Liver (tissue), 9 donors: ENCODE measurements around the gene PSMB7. TPM values are rescaled to one million over a fixed set of nuclear protein-coding genes. Genes with fewer than 3 reads are reported as not detected.

Experiments
- DNase-seq: peaks from one replicate; pipeline ENCODE4 v3.0.0-alpha.2; 2017; ENCODE audit warnings: low spot score
- H3K27ac ChIP-seq, 2 donors: one replicate each; pipeline ENCODE4 v1.7.0; 2013; ENCODE audit warnings: inconsistent platforms in 2 of 2, low read length in 2 of 2, control low read depth in 1 of 2, low read depth in 1 of 2, mild to moderate bottlenecking in 1 of 2
- H3K27me3 ChIP-seq, 4 donors: one replicate each; pipeline versions ENCODE4 v1.6.1 to v1.7.0; 2013; ENCODE audit warnings: low read length in 3 of 4, inconsistent platforms in 1 of 4, mild to moderate bottlenecking in 1 of 4, moderate library complexity in 1 of 4; ENCODE audit not compliant: control insufficient read depth in 4 of 4, insufficient read depth in 4 of 4
- H3K36me3 ChIP-seq, 4 donors: one replicate each; pipeline versions ENCODE4 v1.6.1 to v1.7.0; 2013; ENCODE audit warnings: low read length in 3 of 4, mild to moderate bottlenecking in 3 of 4, low read depth in 1 of 4, moderate library complexity in 1 of 4; ENCODE audit not compliant: control insufficient read depth in 4 of 4, insufficient read depth in 3 of 4
- H3K4me1 ChIP-seq, 4 donors: one replicate each; pipeline versions ENCODE4 v1.6.1 to v1.7.0; 2013; ENCODE audit warnings: low read length in 3 of 4, mild to moderate bottlenecking in 3 of 4, moderate library complexity in 1 of 4; ENCODE audit not compliant: control insufficient read depth in 4 of 4, insufficient read depth in 4 of 4
- H3K4me3 ChIP-seq, 3 donors: one replicate each; pipeline versions ENCODE4 v1.6.1 to v1.7.0; 2013; ENCODE audit warnings: low read length in 3 of 3, control low read depth in 1 of 3, low read depth in 1 of 3, mild to moderate bottlenecking in 1 of 3
- H3K9ac ChIP-seq, 2 donors: one replicate each; pipeline ENCODE4 v1.7.0; 2013; ENCODE audit warnings: low read length in 2 of 2, mild to moderate bottlenecking in 2 of 2, moderate library complexity in 2 of 2, control low read depth in 1 of 2, low read depth in 1 of 2
- H3K9me3 ChIP-seq, 4 donors: one replicate each; pipeline versions ENCODE4 v1.6.1 to v1.7.0; 2013; ENCODE audit warnings: low read length in 3 of 4; ENCODE audit not compliant: control insufficient read depth in 4 of 4
- EGR1 ChIP-seq, 2 donors: IDR thresholded peaks; 2 replicates each; pipeline ENCODE4 v1.6.1; 2016 to 2018; ENCODE audit warnings: antibody characterized with exemption in 2 of 2, low read depth in 2 of 2
- FOXA1 ChIP-seq: IDR thresholded peaks from 2 replicates; pipeline ENCODE4 v1.6.1; 2016; ENCODE audit warnings: antibody characterized with exemption
- FOXA2 ChIP-seq: IDR thresholded peaks from 2 replicates; pipeline ENCODE4 v1.6.1; 2016; ENCODE audit warnings: antibody characterized with exemption
- GABPA ChIP-seq, 2 donors: IDR thresholded peaks in 1 of 2; conservative IDR thresholded peaks in 1 of 2; 2 replicates each; pipeline ENCODE4 v1.6.1; 2016; ENCODE audit warnings: antibody characterized with exemption in 2 of 2, mild to moderate bottlenecking in 1 of 2, moderate library complexity in 1 of 2
- HNF4A ChIP-seq, 2 donors: conservative IDR thresholded peaks; 2 replicates each; pipeline ENCODE4 v1.6.1; 2016; ENCODE audit warnings: antibody characterized with exemption in 2 of 2, mild to moderate bottlenecking in 2 of 2
- HNF4G ChIP-seq: IDR thresholded peaks from 2 replicates; pipeline ENCODE4 v1.6.1; 2016; ENCODE audit warnings: antibody characterized with exemption
- JUND ChIP-seq, 2 donors: IDR thresholded peaks; 2 replicates each; pipeline ENCODE4 v1.6.1; 2016; ENCODE audit warnings: antibody characterized with exemption in 2 of 2
- NR2F2 ChIP-seq: IDR thresholded peaks from 2 replicates; pipeline ENCODE4 v1.6.1; 2016; ENCODE audit warnings: antibody characterized with exemption
- RAD21 ChIP-seq, 2 donors: IDR thresholded peaks; 2 replicates each; pipeline ENCODE4 v1.6.1; 2016; ENCODE audit warnings: antibody characterized with exemption in 2 of 2, mild to moderate bottlenecking in 2 of 2
- RXRA ChIP-seq, 2 donors: IDR thresholded peaks; 2 replicates each; pipeline ENCODE4 v1.6.1; 2017 to 2018; ENCODE audit warnings: antibody characterized with exemption in 2 of 2, mild to moderate bottlenecking in 1 of 2
- SP1 ChIP-seq: IDR thresholded peaks from 2 replicates; pipeline ENCODE4 v1.6.1; 2018; ENCODE audit warnings: antibody characterized with exemption, mild to moderate bottlenecking
- TAF1 ChIP-seq: conservative IDR thresholded peaks from 2 replicates; pipeline ENCODE4 v1.6.1; 2016; ENCODE audit warnings: antibody characterized with exemption, mild to moderate bottlenecking
- YY1 ChIP-seq: IDR thresholded peaks from 2 replicates; pipeline ENCODE4 v1.6.1; 2016; ENCODE audit warnings: antibody characterized with exemption, mild to moderate bottlenecking
- WGBS: extraction: QIAGEN DNeasy Blood & Tissue Kit; methylation state at CpG from one replicate; pipeline ENCODE4 v1.1.7; 2013; 5-methylcytosine and 5-hydroxymethylcytosine counted together
- polyA plus RNA-seq, 2 donors: library from polyadenylated mRNA; stranded (reverse) in 1 of 2; unstranded in 1 of 2; fragments of 200-250 nt in 1 of 2; fragments of >200 nt in 1 of 2; fragmentation: Nextera tagmentation in 1 of 2; extraction: Ambion mirVana in 1 of 2; gene quantifications; one replicate each; pipeline versions ENCODE4 v1.2.1 to v1.2.3, GENCODE V29; 2013 to 2015
- total RNA-seq, 2 donors: library from RNA; depleted of rRNA; stranded (reverse); fragments of >200 nt; gene quantifications; one replicate each; pipeline ENCODE4 v1.2.3, GENCODE V29; 2014
- TF ChIP-seq, protein P1 (sequence below): IDR thresholded peaks from 2 replicates; pipeline ENCODE4 v1.6.1; 2016; ENCODE audit warnings: antibody characterized with exemption
- TF ChIP-seq, protein P2 (sequence below): fragments of 150-350 bp; IDR thresholded peaks from 2 replicates; pipeline ENCODE4 v1.5.1; 2017; ENCODE audit warnings: improper control_type of control experiment, low read depth, low read length; ENCODE audit not compliant: missing input control
- TF ChIP-seq, protein P3 (sequence below): IDR thresholded peaks from 2 replicates; pipeline ENCODE4 v1.6.1; 2016; ENCODE audit warnings: antibody characterized with exemption, mild to moderate bottlenecking
- TF ChIP-seq, protein P4 (sequence below): IDR thresholded peaks from 2 replicates; pipeline ENCODE4 v1.6.1; 2016; ENCODE audit warnings: antibody characterized with exemption
- TF ChIP-seq, protein P5 (sequence below): IDR thresholded peaks from 2 replicates; pipeline ENCODE4 v1.6.1; 2016; ENCODE audit warnings: antibody characterized with exemption
- donor health status: healthy.
- donor health status: healthy.
- donor health status: healthy.
- donor health status: healthy.
- donor health status: healthy.

PSMB7 gene
- total and polyA plus RNA-seq, 4 donors = 90.9 to 183 (median 134) TPM

DNA sequence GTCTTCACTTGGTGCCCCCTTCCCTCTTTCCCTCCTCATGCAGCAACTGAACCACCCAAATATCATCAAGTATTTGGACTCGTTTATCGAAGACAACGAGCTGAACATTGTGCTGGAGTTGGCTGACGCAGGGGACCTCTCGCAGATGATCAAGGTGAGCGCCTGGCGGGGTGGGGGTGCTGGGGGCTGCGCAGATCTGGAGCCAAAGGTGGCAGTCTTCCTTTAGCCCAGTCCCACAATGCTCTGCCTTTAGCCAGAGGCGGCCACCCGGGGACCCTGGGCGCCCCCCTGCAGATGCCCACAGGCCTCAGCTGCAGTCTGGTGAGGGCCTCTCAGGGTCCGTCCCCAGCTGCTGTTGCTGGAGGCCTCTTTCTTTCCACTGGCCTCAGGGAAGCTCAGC, 93.8 kb downstream of the PSMB7 start:
- Histone ChIP-seq H3K4me1 (no peaks in the 10 kb centered on the region), H3K9ac (no peak overlapping the region), H3K27me3 (no peaks in the 10 kb centered on the region), H3K9me3 (no peaks in the 10 kb centered on the region), H3K27ac (no peak overlapping the region), H3K4me3 (no peak overlapping the region), H3K36me3 (peaks cover 9 to 48% (median 20%) of the 10 kb centered on the region in 4 donors)
- TF ChIP-seq TAF1 (no peak), SP1 (no peak), EGR1 (IDR thresholded peaks at IDR 0.05; ENCODE audit: low read depth in 2 of 2) (no peak), RAD21 (IDR thresholded peaks at IDR 0.05) (no peak), GABPA (IDR thresholded peaks at IDR 0.05 in 1 of 2, conservative IDR thresholded peaks at IDR 0.05 in 1 of 2) (no peak), JUND (IDR thresholded peaks at IDR 0.05) (no peak), NR2F2 (no peak), RXRA (IDR thresholded peaks at IDR 0.05) (no peak), FOXA2 (no peak), YY1 (no peak), FOXA1 (no peak), HNF4A (conservative IDR thresholded peaks at IDR 0.05) (no peak), HNF4G (no peak)
- TF ChIP-seq, protein P1, sequence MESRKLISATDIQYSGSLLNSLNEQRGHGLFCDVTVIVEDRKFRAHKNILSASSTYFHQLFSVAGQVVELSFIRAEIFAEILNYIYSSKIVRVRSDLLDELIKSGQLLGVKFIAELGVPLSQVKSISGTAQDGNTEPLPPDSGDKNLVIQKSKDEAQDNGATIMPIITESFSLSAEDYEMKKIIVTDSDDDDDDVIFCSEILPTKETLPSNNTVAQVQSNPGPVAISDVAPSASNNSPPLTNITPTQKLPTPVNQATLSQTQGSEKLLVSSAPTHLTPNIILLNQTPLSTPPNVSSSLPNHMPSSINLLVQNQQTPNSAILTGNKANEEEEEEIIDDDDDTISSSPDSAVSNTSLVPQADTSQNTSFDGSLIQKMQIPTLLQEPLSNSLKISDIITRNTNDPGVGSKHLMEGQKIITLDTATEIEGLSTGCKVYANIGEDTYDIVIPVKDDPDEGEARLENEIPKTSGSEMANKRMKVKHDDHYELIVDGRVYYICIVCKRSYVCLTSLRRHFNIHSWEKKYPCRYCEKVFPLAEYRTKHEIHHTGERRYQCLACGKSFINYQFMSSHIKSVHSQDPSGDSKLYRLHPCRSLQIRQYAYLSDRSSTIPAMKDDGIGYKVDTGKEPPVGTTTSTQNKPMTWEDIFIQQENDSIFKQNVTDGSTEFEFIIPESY = no peak
- TF ChIP-seq, protein P2, sequence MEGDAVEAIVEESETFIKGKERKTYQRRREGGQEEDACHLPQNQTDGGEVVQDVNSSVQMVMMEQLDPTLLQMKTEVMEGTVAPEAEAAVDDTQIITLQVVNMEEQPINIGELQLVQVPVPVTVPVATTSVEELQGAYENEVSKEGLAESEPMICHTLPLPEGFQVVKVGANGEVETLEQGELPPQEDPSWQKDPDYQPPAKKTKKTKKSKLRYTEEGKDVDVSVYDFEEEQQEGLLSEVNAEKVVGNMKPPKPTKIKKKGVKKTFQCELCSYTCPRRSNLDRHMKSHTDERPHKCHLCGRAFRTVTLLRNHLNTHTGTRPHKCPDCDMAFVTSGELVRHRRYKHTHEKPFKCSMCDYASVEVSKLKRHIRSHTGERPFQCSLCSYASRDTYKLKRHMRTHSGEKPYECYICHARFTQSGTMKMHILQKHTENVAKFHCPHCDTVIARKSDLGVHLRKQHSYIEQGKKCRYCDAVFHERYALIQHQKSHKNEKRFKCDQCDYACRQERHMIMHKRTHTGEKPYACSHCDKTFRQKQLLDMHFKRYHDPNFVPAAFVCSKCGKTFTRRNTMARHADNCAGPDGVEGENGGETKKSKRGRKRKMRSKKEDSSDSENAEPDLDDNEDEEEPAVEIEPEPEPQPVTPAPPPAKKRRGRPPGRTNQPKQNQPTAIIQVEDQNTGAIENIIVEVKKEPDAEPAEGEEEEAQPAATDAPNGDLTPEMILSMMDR = no peak
- TF ChIP-seq, protein P3, sequence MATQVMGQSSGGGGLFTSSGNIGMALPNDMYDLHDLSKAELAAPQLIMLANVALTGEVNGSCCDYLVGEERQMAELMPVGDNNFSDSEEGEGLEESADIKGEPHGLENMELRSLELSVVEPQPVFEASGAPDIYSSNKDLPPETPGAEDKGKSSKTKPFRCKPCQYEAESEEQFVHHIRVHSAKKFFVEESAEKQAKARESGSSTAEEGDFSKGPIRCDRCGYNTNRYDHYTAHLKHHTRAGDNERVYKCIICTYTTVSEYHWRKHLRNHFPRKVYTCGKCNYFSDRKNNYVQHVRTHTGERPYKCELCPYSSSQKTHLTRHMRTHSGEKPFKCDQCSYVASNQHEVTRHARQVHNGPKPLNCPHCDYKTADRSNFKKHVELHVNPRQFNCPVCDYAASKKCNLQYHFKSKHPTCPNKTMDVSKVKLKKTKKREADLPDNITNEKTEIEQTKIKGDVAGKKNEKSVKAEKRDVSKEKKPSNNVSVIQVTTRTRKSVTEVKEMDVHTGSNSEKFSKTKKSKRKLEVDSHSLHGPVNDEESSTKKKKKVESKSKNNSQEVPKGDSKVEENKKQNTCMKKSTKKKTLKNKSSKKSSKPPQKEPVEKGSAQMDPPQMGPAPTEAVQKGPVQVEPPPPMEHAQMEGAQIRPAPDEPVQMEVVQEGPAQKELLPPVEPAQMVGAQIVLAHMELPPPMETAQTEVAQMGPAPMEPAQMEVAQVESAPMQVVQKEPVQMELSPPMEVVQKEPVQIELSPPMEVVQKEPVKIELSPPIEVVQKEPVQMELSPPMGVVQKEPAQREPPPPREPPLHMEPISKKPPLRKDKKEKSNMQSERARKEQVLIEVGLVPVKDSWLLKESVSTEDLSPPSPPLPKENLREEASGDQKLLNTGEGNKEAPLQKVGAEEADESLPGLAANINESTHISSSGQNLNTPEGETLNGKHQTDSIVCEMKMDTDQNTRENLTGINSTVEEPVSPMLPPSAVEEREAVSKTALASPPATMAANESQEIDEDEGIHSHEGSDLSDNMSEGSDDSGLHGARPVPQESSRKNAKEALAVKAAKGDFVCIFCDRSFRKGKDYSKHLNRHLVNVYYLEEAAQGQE = no peak
- TF ChIP-seq, protein P4, sequence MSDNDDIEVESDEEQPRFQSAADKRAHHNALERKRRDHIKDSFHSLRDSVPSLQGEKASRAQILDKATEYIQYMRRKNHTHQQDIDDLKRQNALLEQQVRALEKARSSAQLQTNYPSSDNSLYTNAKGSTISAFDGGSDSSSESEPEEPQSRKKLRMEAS = no peak
- TF ChIP-seq, protein P5, sequence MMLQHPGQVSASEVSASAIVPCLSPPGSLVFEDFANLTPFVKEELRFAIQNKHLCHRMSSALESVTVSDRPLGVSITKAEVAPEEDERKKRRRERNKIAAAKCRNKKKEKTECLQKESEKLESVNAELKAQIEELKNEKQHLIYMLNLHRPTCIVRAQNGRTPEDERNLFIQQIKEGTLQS = no peak
- 94% methylated on average over 12 of the region's 12 CpGs for WGBS
- no peak for DNase-seq
